Spleen (tissue), 11 donors: ENCODE data around the gene CLCN6. TPM values are rescaled to one million over a fixed set of nuclear protein-coding genes. Genes with fewer than 3 reads are reported as not detected.

ENCODE experiments used
- DNase-seq: peaks from one replicate; pipeline ENCODE4 v3.0.0-alpha.2; 2020
- H3K27ac ChIP-seq, 8 donors: fragments of 200-600 bp; sonication (generic) in 7 of 8; 1 replicate in 4 of 8; 2 replicates in 4 of 8; pipeline versions ENCODE4 v1.5.0 to v1.8.0; 2016 to 2021; ENCODE audit warnings: inconsistent platforms in 4 of 8, mild to moderate bottlenecking in 4 of 8, moderate library complexity in 1 of 8
- H3K27me3 ChIP-seq, 7 donors: fragments of 200-600 bp; sonication (generic) in 6 of 7; replicated peaks in 1 of 7; 1 replicate in 4 of 7; 2 replicates in 3 of 7; pipeline versions ENCODE4 v1.5.0 to v1.8.0; 2016 to 2021; ENCODE audit warnings: inconsistent platforms in 3 of 7, mild to moderate bottlenecking in 1 of 7
- H3K36me3 ChIP-seq, 6 donors: fragments of 200-600 bp; sonication (generic) in 5 of 6; 1 replicate in 4 of 6; 2 replicates in 2 of 6; pipeline versions ENCODE4 v1.5.0 to v1.8.0; 2016 to 2021; ENCODE audit warnings: inconsistent platforms in 2 of 6
- H3K4me1 ChIP-seq, 6 donors: fragments of 200-600 bp; sonication (generic) in 5 of 6; 1 replicate in 3 of 6; 2 replicates in 3 of 6; pipeline versions ENCODE4 v1.5.0 to v1.8.0; 2016 to 2021; ENCODE audit warnings: inconsistent platforms in 3 of 6
- H3K4me3 ChIP-seq, 8 donors: fragments of 200-600 bp; sonication (generic) in 7 of 8; 1 replicate in 4 of 8; 2 replicates in 4 of 8; pipeline versions ENCODE4 v1.5.0 to v1.8.0; 2016 to 2021; ENCODE audit warnings: inconsistent platforms in 4 of 8, mild to moderate bottlenecking in 4 of 8, moderate library complexity in 2 of 8
- H3K9me3 ChIP-seq, 8 donors: fragments of 200-600 bp; sonication (generic) in 7 of 8; 1 replicate in 4 of 8; 2 replicates in 4 of 8; pipeline versions ENCODE4 v1.5.0 to v1.8.0; 2016 to 2021; ENCODE audit warnings: inconsistent platforms in 4 of 8
- POLR2A ChIP-seq, 3 donors: fragments of 450-650 bp; IDR thresholded peaks; one replicate each; pipeline ENCODE4 v1.5.1; 2017; ENCODE audit warnings: antibody characterized with exemption in 3 of 3, mild to moderate bottlenecking in 1 of 3
- POLR2AphosphoS5 ChIP-seq, 3 donors: sonication (generic); formaldehyde crosslinking; IDR thresholded peaks; one replicate each; pipeline ENCODE4 v1.5.1; 2017; ENCODE audit warnings: antibody characterized with exemption in 3 of 3
- WGBS, 5 donors: extraction: QIAGEN DNeasy Blood & Tissue Kit in 3 of 5; methylation state at CpG; one replicate each; pipeline versions ENCODE4 v1.1.5 to v1.1.7; 2013 to 2018; 5-methylcytosine and 5-hydroxymethylcytosine counted together
- intact Hi-C: fragments of 100-400 bp; cut with DNase I; formaldehyde crosslinking; loops from one replicate; pipeline ENCODE4 v1.15.0; 2023; ENCODE audit warnings: low total_unique reads
- polyA plus RNA-seq, 3 donors: library from polyadenylated mRNA; stranded (reverse); fragments of 200-250 nt; gene quantifications; one replicate each; pipeline ENCODE4 v1.2.1, GENCODE V29; 2013
- total RNA-seq, 7 donors: library from RNA; depleted of rRNA in 3 of 7; stranded (reverse); fragments of >200 nt in 3 of 7; fragmentation: NEBNext Ultra II Directional in 4 of 7; extraction: Animal tissue kit (Norgen Biotek cat#: 25700) in 4 of 7; gene quantifications; one replicate each; pipeline versions ENCODE4 v1.1.0 to v1.2.1, GENCODE V29; 2016 to 2021
- TF ChIP-seq, protein P1 (sequence below), 11 experiments: fragments of 200-600 bp in 7 of 11; fragments of 450-650 bp in 4 of 11; sonication (generic) in 4 of 11; IDR thresholded peaks in 8 of 11; conservative IDR thresholded peaks in 3 of 11; 1 replicate in 7 of 11; 2 replicates in 4 of 11; pipeline versions ENCODE4 v1.4.0 to v1.8.0; 2016 to 2021; ENCODE audit warnings: antibody characterized with exemption in 11 of 11, inconsistent platforms in 4 of 11, mild to moderate bottlenecking in 1 of 11
- donor health status: healthy with polysubstance abuse.
- donor health status: DM: no; HTN: no; CAD: no; lungs with moderate emphysema.
- donor health status: DM: no; HTN: no; CAD: no.
- donor health status: Bipolar disorder and iron deficiency.
- donor health status: healthy.
- donor health status: DM: no; HTN: no; CAD: no.
- donor health status: DM: yes; HTN: yes; CAD: no.

CLCN6 gene
- total and polyA plus RNA-seq, 10 donors = 6.3 to 34.4 (median 23.2) TPM

- no peaks in the 10 kb centered on the region for H3K9me3 ChIP-seq
- peaks cover 0 to 6% (median 4%) of the 10 kb centered on the region in 6 donors for H3K4me1 ChIP-seq
- H3K27me3 ChIP-seq = peaks cover 0 to 61% (median 30%) of the 10 kb centered on the region in 7 donors
- H3K36me3 ChIP-seq = no peaks in the 10 kb centered on the region
- intact Hi-C loops = no loop called here
- H3K4me3 ChIP-seq = no peak overlapping the region
- no peak overlapping the region for H3K27ac ChIP-seq
- DNase-seq = no peak
- TF ChIP-seq POLR2A (IDR thresholded peaks at IDR 0.05) (no peak), POLR2AphosphoS5 (IDR thresholded peaks at IDR 0.05) (no peak)
- TF ChIP-seq, protein P1, sequence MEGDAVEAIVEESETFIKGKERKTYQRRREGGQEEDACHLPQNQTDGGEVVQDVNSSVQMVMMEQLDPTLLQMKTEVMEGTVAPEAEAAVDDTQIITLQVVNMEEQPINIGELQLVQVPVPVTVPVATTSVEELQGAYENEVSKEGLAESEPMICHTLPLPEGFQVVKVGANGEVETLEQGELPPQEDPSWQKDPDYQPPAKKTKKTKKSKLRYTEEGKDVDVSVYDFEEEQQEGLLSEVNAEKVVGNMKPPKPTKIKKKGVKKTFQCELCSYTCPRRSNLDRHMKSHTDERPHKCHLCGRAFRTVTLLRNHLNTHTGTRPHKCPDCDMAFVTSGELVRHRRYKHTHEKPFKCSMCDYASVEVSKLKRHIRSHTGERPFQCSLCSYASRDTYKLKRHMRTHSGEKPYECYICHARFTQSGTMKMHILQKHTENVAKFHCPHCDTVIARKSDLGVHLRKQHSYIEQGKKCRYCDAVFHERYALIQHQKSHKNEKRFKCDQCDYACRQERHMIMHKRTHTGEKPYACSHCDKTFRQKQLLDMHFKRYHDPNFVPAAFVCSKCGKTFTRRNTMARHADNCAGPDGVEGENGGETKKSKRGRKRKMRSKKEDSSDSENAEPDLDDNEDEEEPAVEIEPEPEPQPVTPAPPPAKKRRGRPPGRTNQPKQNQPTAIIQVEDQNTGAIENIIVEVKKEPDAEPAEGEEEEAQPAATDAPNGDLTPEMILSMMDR (IDR thresholded peaks at IDR 0.05 in 8 of 11, conservative IDR thresholded peaks at IDR 0.05 in 3 of 11) = no peak
- 43 to 56% (median 47%) methylated on average over 8 of the region's 8 CpGs for WGBS, 5 donors
Measured at GRCh38 chr1:11854519-11854918, 48.5 kb downstream of the CLCN6 start.

- Histone ChIP-seq H3K4me1 (peaks cover 0 to 6% (median 4%) of the 10 kb centered on the region in 6 donors), H3K36me3 (no peaks in the 10 kb centered on the region), H3K27ac (no peak overlapping the region), H3K27me3 (peaks cover 0 to 70% (median 35%) of the 10 kb centered on the region in 7 donors), H3K9me3 (no peaks in the 10 kb centered on the region), H3K4me3 (no peak overlapping the region)
- DNase-seq = no peak
- 67 to 77% (median 74%) methylated on average over 8 of the region's 8 CpGs for WGBS, 5 donors
- TF ChIP-seq POLR2AphosphoS5 (IDR thresholded peaks at IDR 0.05) (no peak), POLR2A (IDR thresholded peaks at IDR 0.05) (no peak)
- TF ChIP-seq, protein P1 (IDR thresholded peaks at IDR 0.05 in 8 of 11, conservative IDR thresholded peaks at IDR 0.05 in 3 of 11) = no peak
- intact Hi-C loops = no loop called here
Measured at GRCh38 chr1:11855430-11855829, 49.4 kb downstream of the CLCN6 start.

DNA sequence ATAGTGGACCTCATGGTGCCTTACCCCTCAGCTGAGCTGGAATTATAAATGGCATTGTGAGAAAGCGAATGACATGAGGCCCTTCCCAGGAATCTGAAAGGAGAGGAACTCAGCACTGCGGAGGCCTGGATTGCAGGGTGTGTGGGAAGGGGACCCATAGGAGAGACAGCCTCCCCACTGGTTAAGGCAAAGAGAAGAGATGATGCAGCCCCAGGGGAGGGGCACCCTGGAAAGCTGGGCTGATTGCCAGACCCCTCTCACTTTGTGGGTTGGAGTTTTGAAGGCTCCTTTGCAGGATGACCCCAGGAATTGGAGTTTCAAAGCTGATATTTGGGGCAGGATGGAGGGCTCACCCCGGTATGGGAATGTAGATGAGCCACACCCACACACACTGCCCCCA, 50.7 kb downstream of the CLCN6 start:
- no peaks in the 10 kb centered on the region for H3K9me3 ChIP-seq
- H3K27ac ChIP-seq = no peak overlapping the region
- peaks cover 0 to 82% (median 38%) of the 10 kb centered on the region in 7 donors for H3K27me3 ChIP-seq
- whole genome bisulfite sequencing, 5 donors = 47 to 59% (median 52%) methylated on average over 3 of the region's 3 CpGs
- TF ChIP-seq, protein P1 (IDR thresholded peaks at IDR 0.05 in 8 of 11, conservative IDR thresholded peaks at IDR 0.05 in 3 of 11) = no peak
- TF ChIP-seq POLR2AphosphoS5 (IDR thresholded peaks at IDR 0.05) (no peak), POLR2A (IDR thresholded peaks at IDR 0.05) (no peak)
- intact Hi-C loops = no loop called here
- no peak overlapping the region for H3K4me3 ChIP-seq
- no peak for DNase-seq
- peaks cover 0 to 6% (median 4%) of the 10 kb centered on the region in 6 donors for H3K4me1 ChIP-seq
- H3K36me3 ChIP-seq = no peaks in the 10 kb centered on the region

DNA sequence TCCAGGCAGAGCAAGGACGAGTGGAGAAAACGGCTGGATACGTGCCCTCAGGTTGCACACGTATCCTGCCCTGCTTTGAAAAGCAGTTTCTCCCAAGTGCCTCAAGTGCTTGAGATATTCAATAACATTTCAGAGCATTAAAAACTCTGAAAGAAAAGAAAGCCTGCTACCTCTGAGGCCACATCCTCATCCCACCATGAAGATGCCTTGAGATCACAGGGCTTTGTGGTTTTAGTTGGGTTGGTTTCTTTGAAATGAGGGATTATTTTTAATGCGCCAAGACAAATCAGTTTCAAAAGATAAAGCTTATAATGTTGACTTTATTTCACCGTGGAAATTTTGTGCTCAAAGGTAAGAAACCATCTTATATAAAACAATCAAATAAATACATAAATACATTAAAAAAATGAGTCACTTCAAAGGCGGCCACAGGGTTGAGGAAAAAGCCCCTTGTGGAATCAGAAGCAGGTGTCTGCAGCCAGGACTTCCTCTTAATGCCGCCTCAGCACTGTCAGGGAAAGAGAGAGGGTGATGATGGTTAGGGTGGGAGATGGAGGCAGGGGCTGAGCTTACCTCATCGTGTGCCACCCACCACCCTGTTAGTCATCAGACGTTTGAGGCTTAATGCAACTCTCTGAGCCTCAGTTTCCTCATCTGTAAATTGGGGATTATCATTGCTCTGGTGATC, 51.3 kb downstream of the CLCN6 start:
- no peaks in the 10 kb centered on the region for H3K9me3 ChIP-seq
- peaks cover 0 to 6% (median 4%) of the 10 kb centered on the region in 6 donors for H3K4me1 ChIP-seq
- intact Hi-C loops = no loop called here
- H3K36me3 ChIP-seq = no peaks in the 10 kb centered on the region
- no peak overlapping the region for H3K4me3 ChIP-seq
- H3K27me3 ChIP-seq = peaks cover 0 to 89% (median 40%) of the 10 kb centered on the region in 7 donors
- TF ChIP-seq POLR2AphosphoS5 (IDR thresholded peaks at IDR 0.05) (no peak), POLR2A (IDR thresholded peaks at IDR 0.05) (no peak)
- TF ChIP-seq, protein P1 (IDR thresholded peaks at IDR 0.05 in 8 of 11, conservative IDR thresholded peaks at IDR 0.05 in 3 of 11) = no peak
- H3K27ac ChIP-seq = no peak overlapping the region
- 30 to 44% (median 35%) methylated on average over 10 of the region's 10 CpGs for whole genome bisulfite sequencing, 5 donors
- DNase-seq = no peak
